GM18505 (cell line): Measurements from ENCODE around the gene DYNLL1.
A peak's percentile ranks its signal among the peaks of the same experiment; 100 is the strongest.
"Not testable (repeated sequence)": the region's sequence is repeated elsewhere in the genome, so short reads cannot be mapped to it uniquely, and the experiment has no call there.

ENCODE experiments used
- ATAC-seq: cut with Tn5 transposase; IDR thresholded peaks from one replicate; pipeline ENCODE4 v1.9.1; 2021; ENCODE audit not compliant: unreplicated experiment
- POLR2A ChIP-seq: IDR thresholded peaks from 4 replicates; pipeline ENCODE4 v1.6.1; 2011; ENCODE audit warnings: borderline replicate concordance; ENCODE audit not compliant: insufficient read depth, insufficient read length; ENCODE audit errors: extremely low read depth

The DYNLL1 gene

DNA sequence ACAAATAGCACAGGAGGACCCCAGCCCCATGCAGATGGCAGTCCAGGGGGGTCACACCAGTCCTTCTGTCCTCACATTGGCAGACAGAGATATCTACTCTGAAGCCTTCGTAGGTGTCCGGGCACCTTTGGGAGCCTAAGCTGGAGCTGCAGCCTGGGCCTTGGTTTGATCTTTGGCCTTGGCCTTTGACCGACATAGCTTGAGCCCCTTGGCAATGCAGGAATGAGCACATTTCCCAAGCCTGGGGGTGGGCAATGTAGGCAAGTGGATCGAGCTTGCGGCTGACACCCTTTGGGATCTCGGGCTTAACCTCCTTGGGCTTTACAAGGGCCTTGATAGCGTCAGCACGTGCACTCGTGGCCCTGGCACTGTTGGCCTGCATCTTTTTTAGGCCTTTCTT is 26.7 kb downstream of the DYNLL1 start:
- no peak for TF ChIP-seq POLR2A

DNA sequence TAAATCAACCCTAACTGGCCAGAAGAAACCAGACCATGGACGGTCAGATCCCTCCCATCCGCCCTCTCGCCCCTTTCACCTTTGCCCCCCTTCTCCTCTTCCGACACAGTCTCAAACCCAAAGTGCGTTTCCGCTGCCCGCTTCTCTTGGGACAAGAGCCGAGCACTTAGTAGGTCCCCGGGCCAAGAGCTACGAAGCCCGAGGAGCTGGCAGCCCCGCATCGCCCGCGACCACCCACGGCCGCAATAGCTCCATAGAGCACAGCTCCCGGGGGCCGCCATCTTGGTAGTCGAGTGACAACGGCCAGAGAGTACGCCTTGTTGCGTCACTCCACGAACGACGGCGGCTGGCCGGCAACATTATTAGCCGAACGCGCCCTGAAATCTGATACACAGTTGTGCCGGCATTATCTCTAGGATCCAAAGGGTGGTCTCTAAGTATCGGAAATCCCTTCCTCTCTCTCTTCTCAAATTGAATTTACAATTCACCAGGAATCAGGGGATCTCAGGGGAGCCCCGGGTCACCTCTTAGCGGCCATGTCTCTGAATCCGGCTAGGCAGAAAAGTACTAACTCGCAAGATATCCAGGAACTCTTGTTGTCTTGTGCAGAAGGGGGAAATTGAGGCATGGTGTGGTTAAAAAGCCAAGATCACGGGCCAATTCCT is 33.1 kb downstream of the DYNLL1 start, which contains the start of gene COQ5:
Gene COQ5 (minus strand): TSS at position 298 of the 665 bp plus-strand sequence. CDS start 17 bp downstream, at position 281.
- peak; percentile 88 for TF ChIP-seq POLR2A
- peak; percentile 66 for ATAC-seq

More for the DNA sequence above, 26.7 kb downstream of the DYNLL1 start:
- ATAC-seq = no peak

DNA sequence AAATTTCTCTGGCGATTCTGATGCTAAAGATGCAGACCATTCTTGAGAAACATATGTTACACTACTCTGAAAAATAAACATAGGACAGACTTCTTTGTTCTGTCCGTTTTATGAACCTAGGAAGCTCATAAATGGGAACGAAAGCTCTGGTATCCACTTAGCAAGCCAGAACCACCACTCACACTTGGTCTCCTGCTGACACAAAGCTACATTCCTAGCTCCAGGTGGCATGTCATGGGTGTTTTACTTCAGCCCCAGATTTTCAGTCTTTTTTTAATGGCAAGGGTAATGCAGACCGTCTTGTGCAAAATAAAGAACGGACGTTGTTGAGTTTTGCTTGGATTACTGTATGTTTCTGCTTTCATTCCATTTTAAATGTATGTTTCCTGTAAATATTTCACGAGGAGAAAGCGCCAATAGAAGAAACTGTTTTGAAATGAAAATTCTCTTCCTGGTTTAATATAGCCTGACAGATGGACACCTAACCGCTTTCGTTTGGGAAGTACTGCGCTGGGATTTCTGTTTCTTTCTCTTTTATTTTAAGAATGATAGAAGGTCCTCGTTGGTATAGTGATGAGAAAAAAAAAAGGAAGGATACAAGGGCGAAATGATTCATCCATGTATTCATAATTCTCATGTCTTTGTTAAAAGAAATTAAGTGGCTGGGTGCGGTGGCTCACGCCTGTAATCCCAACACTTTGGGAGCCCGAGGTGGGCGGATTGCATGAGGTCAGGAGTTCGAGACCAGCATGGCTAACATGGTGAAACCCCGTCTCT is 33.9 kb downstream of the DYNLL1 start:
- ATAC-seq = no peak
- TF ChIP-seq POLR2A = peak; percentile 16

DNA sequence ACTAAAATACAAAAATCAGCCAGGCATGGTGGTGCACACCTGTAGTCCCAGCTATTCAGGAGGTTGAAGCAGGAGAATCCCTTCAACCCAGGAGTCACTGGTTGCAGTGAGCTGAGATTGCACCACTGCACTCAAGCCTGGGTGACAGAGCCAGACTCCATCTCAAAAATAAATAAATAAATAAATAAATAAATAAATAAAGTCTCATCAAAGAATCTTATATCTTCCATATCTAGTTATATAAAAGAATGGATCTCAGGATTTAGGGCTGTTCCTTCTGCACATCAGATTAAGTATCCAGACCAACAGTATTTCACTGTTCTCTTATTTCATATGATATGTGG is 34.5 kb downstream of the DYNLL1 start:
- ATAC-seq = not testable (repeated sequence)

DNA sequence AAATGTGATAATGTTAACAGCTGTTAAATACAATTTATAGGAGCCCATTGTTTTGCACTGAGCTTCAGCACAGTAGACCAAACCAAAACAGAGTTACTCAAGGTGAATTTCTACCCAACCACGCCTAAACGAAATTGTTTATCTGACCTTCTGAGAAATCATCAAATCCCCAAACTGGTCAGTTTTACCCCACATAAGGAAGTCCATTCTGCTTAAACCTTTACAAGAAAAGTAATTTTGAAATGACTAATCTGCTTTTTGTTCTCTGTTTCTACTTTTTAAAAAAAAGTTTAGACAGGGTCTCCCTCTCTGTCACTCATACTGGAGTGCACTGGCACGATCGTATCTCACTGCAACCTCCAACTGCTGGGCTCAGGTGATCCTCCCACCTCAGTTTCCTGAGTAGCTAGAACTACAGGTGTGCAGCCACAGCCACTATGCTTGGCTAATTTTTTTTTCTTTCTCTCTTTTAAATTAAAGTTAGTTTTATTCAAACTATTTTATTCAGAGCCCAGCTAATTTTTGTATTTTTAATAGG is 36.9 kb downstream of the DYNLL1 start:
- no peak for TF ChIP-seq POLR2A
- ATAC-seq = no peak

DNA sequence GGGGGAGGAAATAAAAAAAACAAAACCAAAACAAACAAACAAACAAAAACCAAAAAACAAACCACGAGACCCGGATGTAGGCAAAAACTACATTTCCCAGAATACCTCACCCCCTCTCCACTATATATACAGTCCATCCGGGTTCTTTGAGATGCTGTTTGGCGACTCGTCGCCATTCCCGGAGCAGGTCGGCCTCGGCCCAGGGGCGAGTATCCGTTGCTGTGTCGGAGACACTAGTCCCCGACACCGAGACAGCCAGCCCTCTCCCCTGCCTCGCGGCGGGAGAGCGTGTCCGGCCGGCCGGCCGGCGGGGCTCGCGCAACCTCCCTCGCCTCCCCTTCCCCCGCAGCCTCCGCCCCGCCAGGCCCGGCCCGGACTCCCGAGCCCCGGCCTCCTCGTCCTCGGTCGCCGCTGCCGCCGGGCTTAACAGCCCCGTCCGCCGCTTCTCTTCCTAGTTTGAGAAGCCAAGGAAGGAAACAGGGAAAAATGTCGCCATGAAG is 38.3 kb downstream of the DYNLL1 start, which contains the start of gene RNF10:
Gene RNF10 (plus strand): TSS at position 154 of the 500 bp plus-strand sequence. CDS start 456 bp downstream, outside the sequence.
- peak; percentile 61 for ATAC-seq
- peak; percentile 99 for TF ChIP-seq POLR2A

DNA sequence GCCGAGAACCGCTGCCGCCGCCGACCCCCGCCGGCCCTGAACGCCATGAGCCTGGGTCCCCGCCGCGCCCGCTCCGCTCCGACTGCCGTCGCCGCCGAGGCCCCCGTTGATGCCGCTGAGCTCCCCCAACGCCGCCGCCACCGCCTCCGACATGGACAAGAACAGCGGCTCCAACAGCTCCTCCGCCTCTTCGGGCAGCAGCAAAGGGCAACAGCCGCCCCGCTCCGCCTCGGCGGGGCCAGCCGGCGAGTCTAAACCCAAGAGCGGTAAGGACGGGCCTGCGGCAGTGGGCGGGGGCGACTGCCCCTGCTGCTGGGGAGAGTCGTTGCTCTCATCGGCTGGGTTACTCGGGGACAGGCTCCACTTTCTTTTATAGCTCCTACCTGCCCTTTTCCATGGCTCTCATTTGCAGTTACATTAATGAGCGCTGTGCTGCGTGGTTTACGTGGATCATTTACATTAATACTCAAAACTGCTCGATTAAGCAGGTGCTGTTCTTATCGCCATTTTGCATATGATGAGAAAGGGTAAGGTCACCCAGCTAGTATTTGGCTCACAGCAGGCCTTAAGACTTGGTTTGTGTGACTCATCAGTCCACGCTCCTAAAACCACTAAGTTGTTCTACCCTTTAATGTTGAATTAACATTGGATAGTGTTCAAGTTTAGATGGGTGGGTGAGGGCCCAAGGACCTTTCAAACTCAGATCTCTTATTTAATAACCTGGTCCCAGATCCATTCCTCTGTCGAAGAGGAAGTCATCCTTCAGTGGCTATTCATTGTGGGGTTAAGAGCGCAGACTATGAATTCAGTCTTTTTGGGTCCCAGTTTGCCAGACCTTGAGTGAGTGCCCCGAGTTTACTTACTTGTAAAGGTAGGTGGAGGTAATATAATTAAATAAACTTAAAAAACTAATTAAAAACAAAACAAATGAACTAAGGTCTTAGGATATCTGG is 39.1 kb downstream of the DYNLL1 start:
- ATAC-seq = peak; percentile 32
- no peak for TF ChIP-seq POLR2A

DNA sequence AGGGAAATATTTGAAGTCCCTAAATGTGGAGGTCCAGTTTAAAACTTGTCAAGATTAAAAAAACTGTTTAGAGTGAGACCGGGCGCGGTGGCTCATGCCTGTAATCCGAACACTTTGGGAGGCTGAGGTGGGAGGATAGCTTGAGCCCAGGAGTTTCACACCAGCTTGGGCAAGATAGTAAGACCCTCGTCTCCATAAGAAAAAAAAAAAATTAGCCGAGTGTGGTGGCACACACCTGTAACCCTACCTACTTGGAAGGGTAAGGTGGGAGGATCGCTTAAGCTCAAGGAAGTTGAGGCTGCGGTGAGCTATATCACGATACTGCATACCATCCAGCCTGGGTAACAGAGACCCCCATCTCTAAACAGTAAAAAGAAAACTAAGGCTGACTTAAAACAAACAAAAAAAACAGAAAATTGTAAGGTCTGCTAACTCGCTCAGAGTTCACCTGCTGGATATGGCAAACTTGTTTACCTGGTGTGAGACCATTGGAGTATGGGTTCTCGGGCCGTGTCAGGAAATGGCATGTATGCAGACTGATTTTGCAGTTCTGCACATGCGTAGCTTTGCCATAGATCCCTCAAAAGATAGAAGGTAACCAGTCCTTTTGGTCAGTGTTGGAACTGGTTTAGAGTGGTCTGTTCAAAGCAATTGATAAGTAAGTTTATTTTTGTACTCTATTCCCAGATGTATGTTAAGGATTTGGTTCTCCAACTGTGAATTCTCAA is 40.3 kb downstream of the DYNLL1 start:
- ATAC-seq = no peak
- no peak for TF ChIP-seq POLR2A

DNA sequence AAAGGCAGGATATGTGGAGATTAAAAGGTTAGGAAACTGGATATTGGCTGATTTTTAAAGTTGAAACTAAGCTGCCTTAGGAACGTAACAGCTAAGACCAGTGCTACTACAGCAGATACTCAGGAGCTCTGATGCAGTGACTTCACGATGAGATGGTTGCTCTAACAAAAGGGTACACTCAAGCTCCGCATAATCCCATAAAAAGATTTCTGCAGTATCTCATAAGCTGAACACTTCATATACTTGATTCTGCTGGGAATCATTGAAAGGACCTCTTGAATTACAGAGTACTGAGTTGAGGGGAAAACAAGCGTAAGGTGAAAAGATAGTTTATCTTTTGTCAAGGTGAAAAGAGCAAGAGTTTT is 41.9 kb downstream of the DYNLL1 start:
- no peak for TF ChIP-seq POLR2A
- ATAC-seq = no peak

DNA sequence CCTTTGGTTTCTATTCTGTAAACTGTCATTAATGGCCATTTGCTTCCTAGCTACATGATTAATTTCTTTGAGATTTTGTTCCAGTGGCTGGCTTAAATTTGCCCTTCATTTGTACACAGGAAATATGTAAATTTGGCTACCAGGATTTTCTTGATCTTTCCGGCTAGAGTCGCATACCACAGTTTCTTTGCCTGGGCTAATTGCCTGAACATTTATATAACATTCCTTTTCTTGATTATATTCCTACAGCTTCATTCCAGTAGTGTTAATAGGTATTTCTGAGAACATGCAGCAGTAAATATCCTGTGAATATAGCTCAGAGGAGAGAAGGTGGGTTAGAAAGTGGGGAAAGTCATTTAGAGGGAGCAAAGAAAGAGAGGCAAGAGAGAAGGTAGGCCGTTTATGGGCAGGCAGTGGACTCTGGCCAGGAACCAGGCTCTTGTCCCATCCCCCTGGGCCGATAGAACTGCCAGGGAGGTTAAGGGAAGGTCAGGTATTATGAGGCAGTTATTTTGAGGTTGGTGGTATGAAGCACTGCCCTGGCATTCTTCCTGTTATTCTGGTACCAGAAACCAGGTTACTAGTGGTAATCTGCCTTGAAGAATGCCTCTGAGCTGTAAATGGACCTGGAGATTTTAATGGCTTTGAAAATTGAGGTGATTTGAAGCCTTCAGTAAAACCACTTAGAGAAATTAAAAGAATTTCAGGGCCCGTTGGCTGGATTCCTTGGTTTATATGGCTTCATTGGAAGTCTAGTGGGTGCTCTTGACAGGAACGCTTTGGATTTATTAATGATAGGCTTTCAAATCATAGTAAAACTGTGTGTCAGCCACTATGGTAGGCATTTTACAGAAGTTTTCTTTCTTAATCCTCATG is 42.6 kb downstream of the DYNLL1 start:
- no peak for TF ChIP-seq POLR2A
- no peak for ATAC-seq

DNA sequence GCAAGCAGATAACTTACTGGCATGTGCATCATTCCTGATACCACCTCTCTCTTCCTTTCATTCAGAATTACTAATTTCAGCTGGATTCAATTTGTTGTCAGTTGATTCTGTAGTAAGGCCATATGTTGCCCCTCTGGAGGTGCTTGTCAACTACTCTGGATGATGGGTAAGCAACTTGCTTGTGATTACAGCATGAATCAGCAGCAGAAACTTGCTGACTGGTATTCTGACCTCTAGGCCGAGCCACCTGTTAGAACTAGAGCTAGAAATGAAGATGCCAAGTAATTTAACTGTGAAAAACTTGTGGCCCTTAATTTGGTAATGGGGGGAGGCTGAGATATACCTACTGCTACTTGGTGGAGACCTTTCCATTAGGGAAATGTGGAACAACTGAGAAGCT is 43.4 kb downstream of the DYNLL1 start:
- no peak for ATAC-seq
- no peak for TF ChIP-seq POLR2A
